ENCODE measurements around the gene HMG20B.

Gene HMG20B

GRCh38 chr19:3620817-3621547 lies 48.2 kb downstream of the HMG20B start:
- DNase-seq (ENCODE audit: low spot score) = no peak

- DNase-seq (ENCODE audit: low spot score) = no peak
Measured at GRCh38 chr19:3621689-3622088, 48.9 kb downstream of the HMG20B start.

- no peak for DNase-seq (ENCODE audit: low spot score)
Measured at GRCh38 chr19:3622224-3622623, 49.5 kb downstream of the HMG20B start.

- no peak for DNase-seq (ENCODE audit: low spot score)
Measured at GRCh38 chr19:3623716-3624115, 51.0 kb downstream of the HMG20B start.

- DNase-seq (ENCODE audit: low spot score) = no peak
Measured at GRCh38 chr19:3625996-3626472, 53.3 kb downstream of the HMG20B start.

- peak; percentile 99 for DNase-seq (ENCODE audit: low spot score)
Measured at GRCh38 chr19:3626473-3627350, 54.0 kb downstream of the HMG20B start, which contains the start of gene CACTIN. Gene CACTIN, minus strand, starts transcription at chr19:3626790. Its CDS starts 28 bp downstream, at chr19:3626762.

- no peak for DNase-seq (ENCODE audit: low spot score)
Measured at GRCh38 chr19:3627351-3627723, 54.6 kb downstream of the HMG20B start.
